HEK293 (cell line): ENCODE data around the gene CCSER1.

ENCODE experiments used
- HOXA7 ChIP-seq: sonication (generic); formaldehyde crosslinking; IDR thresholded peaks from 2 replicates; pipeline ENCODE4 v1.8.1; 2022; ENCODE audit warnings: missing genetic modification reagents, borderline replicate concordance
- SALL2 ChIP-seq: fragments of 450-650 bp; formaldehyde crosslinking; IDR thresholded peaks from 2 replicates; pipeline ENCODE4 v1.5.0; 2017; ENCODE audit warnings: missing biosample characterization, mild to moderate bottlenecking, missing genetic modification characterization, borderline replicate concordance
- ZNF112 ChIP-seq: fragments of 450-650 bp; formaldehyde crosslinking; IDR thresholded peaks from 2 replicates; pipeline ENCODE4 v1.5.0; 2017; ENCODE audit warnings: missing biosample characterization, missing genetic modification characterization
- ZNF324 ChIP-seq: fragments of 450-650 bp; formaldehyde crosslinking; IDR thresholded peaks from 2 replicates; pipeline ENCODE4 v1.5.1; 2016; ENCODE audit warnings: missing biosample characterization, missing genetic modification characterization
- ZNF366 ChIP-seq: fragments of 450-650 bp; formaldehyde crosslinking; conservative IDR thresholded peaks from 2 replicates; pipeline ENCODE4 v1.5.1; 2016; ENCODE audit warnings: missing biosample characterization, missing genetic modification characterization
- ZNF561 ChIP-seq: fragments of 450-650 bp; IDR thresholded peaks from 2 replicates; pipeline ENCODE4 v1.5.1; 2018; ENCODE audit warnings: missing biosample characterization, missing genetic modification characterization, borderline replicate concordance
- TF ChIP-seq, protein P1 (sequence below): fragments of 450-650 bp; formaldehyde crosslinking; IDR thresholded peaks from 2 replicates; pipeline ENCODE4 v1.5.1; 2016; ENCODE audit warnings: missing biosample characterization, missing genetic modification characterization
- TF ChIP-seq, protein P2 (sequence below): fragments of 450-650 bp; formaldehyde crosslinking; IDR thresholded peaks from 2 replicates; pipeline ENCODE4 v1.5.1; 2017; ENCODE audit warnings: missing biosample characterization, mild to moderate bottlenecking, missing genetic modification characterization, moderate library complexity

DNA sequence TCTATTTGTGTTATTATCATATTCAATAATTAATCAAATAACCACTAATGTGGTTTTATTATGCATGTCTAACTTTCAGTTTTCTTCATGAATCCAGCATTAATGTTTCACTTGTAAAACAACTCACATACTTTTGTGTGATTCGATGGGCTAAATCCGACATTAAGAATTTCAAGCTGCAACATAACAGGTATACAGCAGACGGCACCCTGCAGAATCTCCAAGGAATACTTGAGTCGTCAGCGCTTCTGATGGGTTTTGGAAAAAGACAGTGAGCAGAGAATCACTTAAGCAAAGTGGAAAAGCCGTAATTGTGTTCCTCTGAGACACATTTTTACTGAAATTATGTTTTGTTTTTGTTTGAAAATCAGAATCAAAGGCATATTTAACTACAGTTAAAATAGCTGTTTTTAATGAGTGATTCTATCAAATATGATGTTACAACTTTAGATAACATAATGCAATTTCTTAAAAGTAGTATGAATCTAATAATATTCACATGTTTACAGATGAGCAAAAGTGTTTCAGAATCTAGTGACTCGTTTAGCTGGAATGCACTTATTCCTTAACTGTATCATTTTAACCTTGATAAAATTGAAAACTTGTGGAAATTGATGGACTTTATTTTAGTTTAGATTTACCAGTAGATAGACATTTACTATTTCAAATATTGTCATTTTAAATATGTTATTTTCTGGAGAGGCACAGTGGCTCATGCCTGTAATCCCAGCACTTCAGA lies 514.8 kb downstream of the CCSER1 start:
- no peak for TF ChIP-seq ZNF366 (tag by site-specific recombination)
- no peak for TF ChIP-seq HOXA7
- no peak for TF ChIP-seq ZNF561 (tag by site-specific recombination)
- no peak for TF ChIP-seq ZNF324
- TF ChIP-seq ZNF112 (tag by site-specific recombination): no peak
- TF ChIP-seq SALL2: no peak
- TF ChIP-seq, protein P1, sequence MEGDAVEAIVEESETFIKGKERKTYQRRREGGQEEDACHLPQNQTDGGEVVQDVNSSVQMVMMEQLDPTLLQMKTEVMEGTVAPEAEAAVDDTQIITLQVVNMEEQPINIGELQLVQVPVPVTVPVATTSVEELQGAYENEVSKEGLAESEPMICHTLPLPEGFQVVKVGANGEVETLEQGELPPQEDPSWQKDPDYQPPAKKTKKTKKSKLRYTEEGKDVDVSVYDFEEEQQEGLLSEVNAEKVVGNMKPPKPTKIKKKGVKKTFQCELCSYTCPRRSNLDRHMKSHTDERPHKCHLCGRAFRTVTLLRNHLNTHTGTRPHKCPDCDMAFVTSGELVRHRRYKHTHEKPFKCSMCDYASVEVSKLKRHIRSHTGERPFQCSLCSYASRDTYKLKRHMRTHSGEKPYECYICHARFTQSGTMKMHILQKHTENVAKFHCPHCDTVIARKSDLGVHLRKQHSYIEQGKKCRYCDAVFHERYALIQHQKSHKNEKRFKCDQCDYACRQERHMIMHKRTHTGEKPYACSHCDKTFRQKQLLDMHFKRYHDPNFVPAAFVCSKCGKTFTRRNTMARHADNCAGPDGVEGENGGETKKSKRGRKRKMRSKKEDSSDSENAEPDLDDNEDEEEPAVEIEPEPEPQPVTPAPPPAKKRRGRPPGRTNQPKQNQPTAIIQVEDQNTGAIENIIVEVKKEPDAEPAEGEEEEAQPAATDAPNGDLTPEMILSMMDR (tag by site-specific recombination): no peak
- TF ChIP-seq, protein P2, sequence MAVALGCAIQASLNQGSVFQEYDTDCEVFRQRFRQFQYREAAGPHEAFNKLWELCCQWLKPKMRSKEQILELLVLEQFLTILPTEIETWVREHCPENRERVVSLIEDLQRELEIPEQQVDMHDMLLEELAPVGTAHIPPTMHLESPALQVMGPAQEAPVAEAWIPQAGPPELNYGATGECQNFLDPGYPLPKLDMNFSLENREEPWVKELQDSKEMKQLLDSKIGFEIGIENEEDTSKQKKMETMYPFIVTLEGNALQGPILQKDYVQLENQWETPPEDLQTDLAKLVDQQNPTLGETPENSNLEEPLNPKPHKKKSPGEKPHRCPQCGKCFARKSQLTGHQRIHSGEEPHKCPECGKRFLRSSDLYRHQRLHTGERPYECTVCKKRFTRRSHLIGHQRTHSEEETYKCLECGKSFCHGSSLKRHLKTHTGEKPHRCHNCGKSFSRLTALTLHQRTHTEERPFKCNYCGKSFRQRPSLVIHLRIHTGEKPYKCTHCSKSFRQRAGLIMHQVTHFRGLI: no peak
